ENCODE results near the gene EPHB1. TPM values are rescaled to one million over a fixed set of nuclear protein-coding genes. Genes with fewer than 3 reads are reported as not detected.

Gene EPHB1
- total RNA-seq, 2 donors from 2014 or later, result 2.3 to 21.2 TPM

DNA sequence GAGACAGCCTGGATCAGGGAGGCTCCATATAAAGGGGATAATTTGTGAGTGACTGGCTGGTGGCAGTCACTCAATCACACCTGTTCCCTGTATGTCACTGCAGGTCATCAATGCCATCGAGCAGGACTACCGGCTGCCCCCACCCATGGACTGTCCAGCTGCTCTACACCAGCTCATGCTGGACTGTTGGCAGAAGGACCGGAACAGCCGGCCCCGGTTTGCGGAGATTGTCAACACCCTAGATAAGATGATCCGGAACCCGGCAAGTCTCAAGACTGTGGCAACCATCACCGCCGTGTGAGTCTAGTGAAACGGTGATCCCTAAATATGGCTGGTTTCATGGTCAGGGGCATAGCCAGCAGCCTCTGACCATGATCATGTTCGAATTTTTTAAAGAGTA lies 453.2 kb downstream of the EPHB1 start:
- Histone ChIP-seq H3K4me3 (no peak overlapping the region), H3K27me3 (replicated peaks; ENCODE audit: insufficient read depth) (no peaks in the 10 kb centered on the region), H3K27ac (no peak overlapping the region), H3K36me3 (no peaks in the 10 kb centered on the region), H3K4me1 (replicated peaks) (no peaks in the 10 kb centered on the region), H3K9me3 (no peaks in the 10 kb centered on the region)
- 90% methylated on average over 12 of the region's 12 CpGs for WGBS
- intact Hi-C loops (cut with DNase I), result loop anchor here (10.0 kb wide), 1 partner anchor 453 kb away; the partner anchor contains the start of gene EPHB1
- DNase-seq (ENCODE audit: low spot score), result no peak
- TF ChIP-seq POLR2A (IDR thresholded peaks at IDR 0.05) (no peak), POLR2AphosphoS5 (IDR thresholded peaks at IDR 0.05) (no peak)
- TF ChIP-seq, protein P1, sequence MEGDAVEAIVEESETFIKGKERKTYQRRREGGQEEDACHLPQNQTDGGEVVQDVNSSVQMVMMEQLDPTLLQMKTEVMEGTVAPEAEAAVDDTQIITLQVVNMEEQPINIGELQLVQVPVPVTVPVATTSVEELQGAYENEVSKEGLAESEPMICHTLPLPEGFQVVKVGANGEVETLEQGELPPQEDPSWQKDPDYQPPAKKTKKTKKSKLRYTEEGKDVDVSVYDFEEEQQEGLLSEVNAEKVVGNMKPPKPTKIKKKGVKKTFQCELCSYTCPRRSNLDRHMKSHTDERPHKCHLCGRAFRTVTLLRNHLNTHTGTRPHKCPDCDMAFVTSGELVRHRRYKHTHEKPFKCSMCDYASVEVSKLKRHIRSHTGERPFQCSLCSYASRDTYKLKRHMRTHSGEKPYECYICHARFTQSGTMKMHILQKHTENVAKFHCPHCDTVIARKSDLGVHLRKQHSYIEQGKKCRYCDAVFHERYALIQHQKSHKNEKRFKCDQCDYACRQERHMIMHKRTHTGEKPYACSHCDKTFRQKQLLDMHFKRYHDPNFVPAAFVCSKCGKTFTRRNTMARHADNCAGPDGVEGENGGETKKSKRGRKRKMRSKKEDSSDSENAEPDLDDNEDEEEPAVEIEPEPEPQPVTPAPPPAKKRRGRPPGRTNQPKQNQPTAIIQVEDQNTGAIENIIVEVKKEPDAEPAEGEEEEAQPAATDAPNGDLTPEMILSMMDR (IDR thresholded peaks at IDR 0.05), result no peak

- H3K27me3 ChIP-seq (replicated peaks; ENCODE audit: insufficient read depth), result no peaks in the 10 kb centered on the region
- H3K4me1 ChIP-seq (replicated peaks), result no peaks in the 10 kb centered on the region
- no peaks in the 10 kb centered on the region for H3K36me3 ChIP-seq
- no peak for DNase-seq (ENCODE audit: low spot score)
- WGBS, result 90% methylated on average over 5 of the region's 5 CpGs
- no peak overlapping the region for H3K4me3 ChIP-seq
- TF ChIP-seq POLR2AphosphoS5 (IDR thresholded peaks at IDR 0.05), result no peak
- no peak for TF ChIP-seq POLR2A (IDR thresholded peaks at IDR 0.05)
- TF ChIP-seq, protein P1 (IDR thresholded peaks at IDR 0.05), result no peak
- intact Hi-C loops (cut with DNase I), result loop anchor here (10.0 kb wide), 1 partner anchor 454 kb away; the partner anchor contains the start of gene EPHB1
- no peak overlapping the region for H3K27ac ChIP-seq
- no peaks in the 10 kb centered on the region for H3K9me3 ChIP-seq
Measured at GRCh38 chr3:135249186-135249585, 454.1 kb downstream of the EPHB1 start.

- no peak overlapping the region for H3K4me3 ChIP-seq
- TF ChIP-seq POLR2A (IDR thresholded peaks at IDR 0.05), result no peak
- no peak for TF ChIP-seq POLR2AphosphoS5 (IDR thresholded peaks at IDR 0.05)
- TF ChIP-seq, protein P1 (IDR thresholded peaks at IDR 0.05), result no peak
- no peaks in the 10 kb centered on the region for H3K36me3 ChIP-seq
- intact Hi-C loops (cut with DNase I), result no loop called here
- no peak overlapping the region for H3K27ac ChIP-seq
- H3K27me3 ChIP-seq (replicated peaks; ENCODE audit: insufficient read depth), result no peaks in the 10 kb centered on the region
- H3K9me3 ChIP-seq, result no peaks in the 10 kb centered on the region
- 88% methylated on average over 3 of the region's 3 CpGs for WGBS
- no peak for DNase-seq (ENCODE audit: low spot score)
- H3K4me1 ChIP-seq (replicated peaks), result no peaks in the 10 kb centered on the region
Measured at GRCh38 chr3:135258916-135259315, 463.9 kb downstream of the EPHB1 start.

DNA sequence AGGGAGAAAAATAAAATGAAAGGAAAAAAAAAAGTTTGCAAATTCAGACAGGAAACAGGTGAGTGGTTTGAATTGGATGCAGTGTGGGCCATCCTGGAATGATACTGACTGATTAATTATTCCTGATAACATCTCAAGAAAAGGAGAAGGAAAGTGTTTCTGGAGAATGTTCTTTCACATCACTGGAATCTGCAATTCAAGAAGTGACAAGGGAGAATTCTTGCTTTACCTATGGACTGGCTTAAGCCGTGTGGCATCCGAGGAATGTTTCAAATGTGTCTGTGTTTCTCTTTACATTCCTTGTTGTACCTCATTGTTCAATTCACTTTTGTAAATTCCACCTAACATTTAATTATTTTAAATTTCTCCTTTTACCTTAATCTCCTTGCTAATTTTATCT lies 465.0 kb downstream of the EPHB1 start:
- Histone ChIP-seq H3K36me3 (no peaks in the 10 kb centered on the region), H3K4me1 (replicated peaks) (no peaks in the 10 kb centered on the region), H3K4me3 (no peak overlapping the region), H3K27ac (no peak overlapping the region), H3K27me3 (replicated peaks; ENCODE audit: insufficient read depth) (no peaks in the 10 kb centered on the region), H3K9me3 (no peaks in the 10 kb centered on the region)
- intact Hi-C loops (cut with DNase I), result no loop called here
- TF ChIP-seq POLR2AphosphoS5 (IDR thresholded peaks at IDR 0.05), result no peak
- TF ChIP-seq, protein P1 (IDR thresholded peaks at IDR 0.05), result no peak
- no peak for TF ChIP-seq POLR2A (IDR thresholded peaks at IDR 0.05)
- 64% methylated on average over 2 of the region's 2 CpGs for WGBS
- no peak for DNase-seq (ENCODE audit: low spot score)

DNA sequence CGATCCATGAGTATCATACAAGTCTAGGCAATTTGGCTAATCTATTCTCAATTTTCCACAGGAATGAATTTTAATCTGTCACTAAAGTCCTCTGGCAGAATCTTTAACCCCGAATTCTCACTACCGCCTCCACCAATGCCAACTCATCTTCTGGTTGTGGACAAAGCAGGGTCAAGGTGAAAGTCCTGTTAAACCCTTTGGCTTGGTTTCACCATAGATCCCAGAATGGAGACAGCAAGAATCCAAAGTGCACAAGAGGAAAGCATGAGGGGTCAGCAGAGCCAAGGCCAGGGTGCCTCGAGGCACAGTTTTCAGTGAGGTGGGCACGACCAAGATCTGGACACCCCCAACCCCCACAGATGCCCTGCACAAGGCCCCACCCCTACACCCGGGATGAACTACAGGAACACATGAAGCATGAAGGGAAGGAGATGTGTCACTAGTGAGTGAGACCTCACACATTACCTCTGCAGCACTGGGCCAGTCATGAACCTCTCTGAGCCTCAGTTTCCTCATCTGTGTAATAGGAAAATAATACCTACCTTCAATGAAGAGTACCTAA lies 466.2 kb downstream of the EPHB1 start:
- Histone ChIP-seq H3K9me3 (no peaks in the 10 kb centered on the region), H3K4me1 (replicated peaks) (no peaks in the 10 kb centered on the region), H3K27me3 (replicated peaks; ENCODE audit: insufficient read depth) (no peaks in the 10 kb centered on the region), H3K36me3 (no peaks in the 10 kb centered on the region), H3K27ac (no peak overlapping the region), H3K4me3 (no peak overlapping the region)
- no peak for DNase-seq (ENCODE audit: low spot score)
- TF ChIP-seq, protein P1 (IDR thresholded peaks at IDR 0.05), result no peak
- no peak for TF ChIP-seq POLR2AphosphoS5 (IDR thresholded peaks at IDR 0.05)
- TF ChIP-seq POLR2A (IDR thresholded peaks at IDR 0.05), result no peak
- intact Hi-C loops (cut with DNase I), result no loop called here
- 93% methylated on average over 6 of the region's 6 CpGs for WGBS
